Sigmoid colon (tissue), 7 donors: Measurements from ENCODE around the gene ESR2. TPM values are rescaled to one million over a fixed set of nuclear protein-coding genes. Genes with fewer than 3 reads are reported as not detected.
A peak's percentile ranks its signal among the peaks of the same experiment; 100 is the strongest.

Source experiments
- DNase-seq: peaks from one replicate; pipeline ENCODE4 v3.0.0-alpha.2; 2019
- H3K27ac ChIP-seq, 4 donors: fragments of 200-600 bp; sonication (generic); one replicate each; pipeline ENCODE4 v1.5.1; 2016 to 2019; ENCODE audit warnings: mild to moderate bottlenecking in 1 of 4
- H3K27me3 ChIP-seq, 3 donors: fragments of 200-600 bp; sonication (generic); one replicate each; pipeline ENCODE4 v1.5.1; 2019; ENCODE audit warnings: mild to moderate bottlenecking in 1 of 3
- H3K36me3 ChIP-seq, 4 donors: fragments of 200-600 bp; sonication (generic); one replicate each; pipeline ENCODE4 v1.5.1; 2016 to 2019
- H3K4me1 ChIP-seq, 4 donors: fragments of 200-600 bp; sonication (generic); one replicate each; pipeline ENCODE4 v1.5.1; 2017 to 2019
- H3K4me3 ChIP-seq, 4 donors: fragments of 200-600 bp; sonication (generic); one replicate each; pipeline ENCODE4 v1.5.1; 2017 to 2019; ENCODE audit warnings: mild to moderate bottlenecking in 2 of 4, moderate library complexity in 1 of 4
- H3K9me3 ChIP-seq, 4 donors: fragments of 200-600 bp in 3 of 4; sonication (generic) in 3 of 4; one replicate each; pipeline versions ENCODE4 v1.5.1 to v1.6.1; 2013 to 2019
- CTCF ChIP-seq, 4 experiments: fragments of 450-650 bp in 3 of 4; fragments of 200-600 bp in 1 of 4; IDR thresholded peaks; one replicate each; pipeline ENCODE4 v1.5.1; 2016 to 2019; ENCODE audit warnings: antibody characterized with exemption in 4 of 4, mild to moderate bottlenecking in 3 of 4, moderate library complexity in 2 of 4
- EP300 ChIP-seq, 4 donors: sonication (generic); formaldehyde crosslinking; IDR thresholded peaks; one replicate each; pipeline ENCODE4 v1.6.1; 2017; ENCODE audit warnings: antibody characterized with exemption in 4 of 4
- POLR2A ChIP-seq, 2 donors: fragments of 450-650 bp; IDR thresholded peaks; one replicate each; pipeline ENCODE4 v1.6.1; 2016; ENCODE audit warnings: antibody characterized with exemption in 2 of 2, mild to moderate bottlenecking in 2 of 2, moderate library complexity in 2 of 2
- POLR2AphosphoS5 ChIP-seq, 4 donors: sonication (generic); formaldehyde crosslinking; IDR thresholded peaks; one replicate each; pipeline ENCODE4 v1.6.1; 2017; ENCODE audit warnings: antibody characterized with exemption in 4 of 4
- WGBS, 2 donors: extraction: QIAGEN DNeasy Blood & Tissue Kit; methylation state at CpG; one replicate each; pipeline ENCODE4 v1.1.7; 2013; 5-methylcytosine and 5-hydroxymethylcytosine counted together
- intact Hi-C: fragments of 100-400 bp; cut with DNase I; formaldehyde crosslinking; loops from one replicate; pipeline ENCODE4 v1.15.1; 2023
- polyA plus RNA-seq, 3 donors: library from polyadenylated mRNA; stranded (reverse); fragments of 200-250 nt; gene quantifications; one replicate each; pipeline ENCODE4 v1.2.3, GENCODE V29; 2013
- total RNA-seq, 4 donors: library from RNA; depleted of rRNA; stranded (reverse); fragments of >200 nt; gene quantifications; one replicate each; pipeline ENCODE4 v1.1.0, GENCODE V29; 2016
- donor health status: healthy with polysubstance abuse.
- donor health status: Bipolar disorder and iron deficiency.
- donor health status: healthy.

The ESR2 gene
- total and polyA plus RNA-seq, 7 donors = 0.16 to 1.8 (median 0.41) TPM; not detected in 3

GRCh38 chr14:64082837-64083236 is 211.3 kb downstream of the ESR2 start:
- Histone ChIP-seq H3K4me3 (no peak overlapping the region), H3K9me3 (no peaks in the 10 kb centered on the region), H3K4me1 (no peaks in the 10 kb centered on the region), H3K36me3 (peaks cover 5 to 38% (median 8%) of the 10 kb centered on the region in 4 donors), H3K27me3 (no peaks in the 10 kb centered on the region), H3K27ac (peak overlapping the region in 2 of 4 donors; percentile 39 to 82)
- 80 to 85% methylated on average over 7 of the region's 7 CpGs for WGBS, 2 donors
- DNase-seq = no peak
- intact Hi-C loops = no loop called here
- TF ChIP-seq CTCF (IDR thresholded peaks at IDR 0.05) (no peak), EP300 (IDR thresholded peaks at IDR 0.05) (peak in 3 of 4 donors; percentile 4 to 66 (median 17)), POLR2AphosphoS5 (IDR thresholded peaks at IDR 0.05) (peak in 2 of 4 donors; percentile 27 to 42)

GRCh38 chr14:64081174-64081746 is 212.9 kb downstream of the ESR2 start:
- H3K9me3 ChIP-seq = no peaks in the 10 kb centered on the region
- WGBS, 2 donors = 95 to 96% methylated on average over 3 of the region's 3 CpGs
- H3K4me1 ChIP-seq = no peaks in the 10 kb centered on the region
- TF ChIP-seq POLR2A (IDR thresholded peaks at IDR 0.05) (no peak), POLR2AphosphoS5 (IDR thresholded peaks at IDR 0.05) (no peak), CTCF (IDR thresholded peaks at IDR 0.05) (no peak)
- intact Hi-C loops = no loop called here
- no peak for DNase-seq
- H3K4me3 ChIP-seq = no peak overlapping the region
- H3K36me3 ChIP-seq = peaks cover 0 to 36% (median 8%) of the 10 kb centered on the region in 4 donors
- no peaks in the 10 kb centered on the region for H3K27me3 ChIP-seq
- peak overlapping the region in 1 of 4 donors; percentile 82 for H3K27ac ChIP-seq

GRCh38 chr14:64080452-64080851 is 213.7 kb downstream of the ESR2 start:
- no peak overlapping the region for H3K4me3 ChIP-seq
- H3K9me3 ChIP-seq = no peaks in the 10 kb centered on the region
- peaks cover 0 to 36% (median 10%) of the 10 kb centered on the region in 4 donors for H3K36me3 ChIP-seq
- no peaks in the 10 kb centered on the region for H3K4me1 ChIP-seq
- H3K27me3 ChIP-seq = no peaks in the 10 kb centered on the region
- DNase-seq = no peak
- intact Hi-C loops = no loop called here
- WGBS, 2 donors = 94 to 99% methylated on average over 2 of the region's 2 CpGs
- no peak overlapping the region for H3K27ac ChIP-seq
- TF ChIP-seq EP300 (IDR thresholded peaks at IDR 0.05) = no peak
- no peak for TF ChIP-seq POLR2A (IDR thresholded peaks at IDR 0.05)
- no peak for TF ChIP-seq POLR2AphosphoS5 (IDR thresholded peaks at IDR 0.05)
- no peak for TF ChIP-seq CTCF (IDR thresholded peaks at IDR 0.05)

GRCh38 chr14:64075613-64076005 is 218.6 kb downstream of the ESR2 start:
- H3K27ac ChIP-seq = no peak overlapping the region
- H3K4me3 ChIP-seq = no peak overlapping the region
- 79 to 86% methylated on average over 1 of the region's 1 CpG for WGBS, 2 donors
- peaks cover 5 to 61% (median 10%) of the 10 kb centered on the region in 4 donors for H3K36me3 ChIP-seq
- no peaks in the 10 kb centered on the region for H3K27me3 ChIP-seq
- no peak for DNase-seq
- H3K9me3 ChIP-seq = no peaks in the 10 kb centered on the region
- intact Hi-C loops = no loop called here
- no peak for TF ChIP-seq POLR2A (IDR thresholded peaks at IDR 0.05)
- no peak for TF ChIP-seq EP300 (IDR thresholded peaks at IDR 0.05)
- TF ChIP-seq CTCF (IDR thresholded peaks at IDR 0.05) = no peak
- TF ChIP-seq POLR2AphosphoS5 (IDR thresholded peaks at IDR 0.05) = no peak
- no peaks in the 10 kb centered on the region for H3K4me1 ChIP-seq
